HepG2 (cell line): ENCODE data around the gene GHRHR. TPM values are rescaled to one million over a fixed set of nuclear protein-coding genes. Genes with fewer than 3 reads are reported as not detected.

Experiments used
- ATAC-seq: fragments of 200-7000 bp; cut with Tn5 transposase; 3 replicates; pipeline ENCODE4 v1.9.1; 2020; ENCODE audit warnings: mild to moderate bottlenecking, moderate library complexity
- BruUV-seq: library from RNA; stranded (reverse); fragments of 400-500 nt; replicated peaks from 2 replicates; lab custom pipeline; 2021; lab: Mats Ljungman, UMichigan
- CTCF ChIA-PET: fragments of 300-600 bp; formaldehyde crosslinking; extraction: SDS; loops from one replicate; lab custom pipeline; 2021; ENCODE audit warnings: low total read pairs, inconsistent platforms, low intra/inter-chr PET ratio; lab: Yijun Ruan, JAX
- POLR2A ChIA-PET: fragments of 350-600 bp; sonication (Branson Sonifier 250); formaldehyde crosslinking; loops from one replicate; lab custom pipeline; 2020; ENCODE audit warnings: antibody characterized with exemption, inconsistent platforms; lab: Yijun Ruan, JAX
- DNase-seq: peaks from one replicate; pipeline ENCODE4 v3.0.0-alpha.2; 2015; ENCODE audit warnings: low spot score
- FAIRE-seq: peaks from 3 replicates; lab custom pipeline; 2011; peaks lifted over from hg19 to GRCh38; lab: Jason Lieb, UNC
- H2AFZ ChIP-seq: one replicate; pipeline ENCODE4 v1.6.1; 2011; ENCODE audit warnings: low read length, inconsistent platforms
- H3K27ac ChIP-seq: fragments of 300-600 bp; 3 replicates; pipeline ENCODE4 v1.8.0; 2011; ENCODE audit warnings: mixed run types, mild to moderate bottlenecking, mixed read lengths, low read length, inconsistent platforms; ENCODE audit not compliant: insufficient read depth; ENCODE audit errors: extremely low read length
- H3K27me3 ChIP-seq, 2 experiments: fragments of 200-600 bp in 1 of 2; 2 replicates in 1 of 2; 3 replicates in 1 of 2; pipeline versions ENCODE4 v1.6.0 to v1.8.0; 2011; ENCODE audit warnings: low read length in 2 of 2, mild to moderate bottlenecking in 2 of 2, moderate library complexity in 2 of 2, inconsistent platforms in 1 of 2; ENCODE audit not compliant: insufficient read depth in 2 of 2, control insufficient read depth in 1 of 2
- H3K36me3 ChIP-seq, 2 experiments: fragments of 200-600 bp in 1 of 2; replicated peaks in 1 of 2; 2 replicates in 1 of 2; 3 replicates in 1 of 2; pipeline versions ENCODE4 v1.5.1 to v1.8.0; 2011; ENCODE audit warnings: low read length in 2 of 2, inconsistent platforms in 1 of 2; ENCODE audit not compliant: insufficient read depth in 2 of 2, control insufficient read depth in 1 of 2
- H3K4me1 ChIP-seq: 2 replicates; pipeline ENCODE4 v1.5.1; 2012; ENCODE audit warnings: low read length, inconsistent platforms; ENCODE audit not compliant: insufficient read depth
- H3K4me2 ChIP-seq: 2 replicates; pipeline ENCODE4 v1.6.0; 2011; ENCODE audit warnings: low read depth, low read length, inconsistent platforms
- H3K4me3 ChIP-seq, 3 experiments: fragments of 200-600 bp in 1 of 3; sonication (generic), shearing (Covaris generic) in 1 of 3; replicated peaks in 1 of 3; 2 replicates each; pipeline ENCODE4 v1.5.1; 2011 to 2016; ENCODE audit warnings: low read length in 3 of 3, inconsistent platforms in 2 of 3, low read depth in 2 of 3, mild to moderate bottlenecking in 2 of 3, control low read depth in 1 of 3, mixed read lengths in 1 of 3; ENCODE audit not compliant: insufficient read depth in 1 of 3
- H3K79me2 ChIP-seq: one replicate; pipeline ENCODE4 v1.6.1; 2011; ENCODE audit warnings: low read length, inconsistent platforms; ENCODE audit not compliant: insufficient read depth
- H3K9ac ChIP-seq: 2 replicates; pipeline ENCODE4 v1.6.0; 2011; ENCODE audit warnings: mild to moderate bottlenecking, low read depth, low read length, inconsistent platforms; ENCODE audit not compliant: insufficient read depth
- H3K9me3 ChIP-seq: 2 replicates; pipeline ENCODE4 v1.5.1; 2012; ENCODE audit warnings: mild to moderate bottlenecking, low read length
- H4K20me1 ChIP-seq: 2 replicates; pipeline ENCODE4 v1.6.0; 2011; ENCODE audit warnings: inconsistent platforms, mild to moderate bottlenecking, low read length, moderate library complexity; ENCODE audit not compliant: insufficient read depth
- BCL6 ChIP-seq: IDR thresholded peaks from 2 replicates; pipeline ENCODE4 v1.6.1; 2016; ENCODE audit warnings: missing genetic modification reagents, missing compliant biosample characterization
- CCAR2 ChIP-seq: fragments of 200-400 bp; formaldehyde crosslinking; optimal IDR thresholded peaks from 2 replicates; pipeline ENCODE3; 2018; ENCODE audit warnings: low read depth, mild to moderate bottlenecking, low read length, moderate library complexity
- DDIT3 ChIP-seq: sonication (generic); formaldehyde crosslinking; IDR thresholded peaks from 2 replicates; pipeline ENCODE4 v1.4.0; 2020; ENCODE audit warnings: mild to moderate bottlenecking, missing genetic modification reagents
- EED ChIP-seq: sonication (generic); formaldehyde crosslinking; IDR thresholded peaks from 2 replicates; pipeline ENCODE4 v1.5.0; 2020; ENCODE audit warnings: mild to moderate bottlenecking, missing genetic modification reagents
- ELF3 ChIP-seq: IDR thresholded peaks from 2 replicates; pipeline ENCODE4 v1.6.1; 2016; ENCODE audit warnings: missing genetic modification reagents, missing compliant biosample characterization
- FOXC1 ChIP-seq: sonication (generic); formaldehyde crosslinking; IDR thresholded peaks from 2 replicates; pipeline ENCODE4 v1.8.0; 2022; ENCODE audit warnings: mild to moderate bottlenecking, missing genetic modification reagents, borderline replicate concordance
- HHEX ChIP-seq: IDR thresholded peaks from 2 replicates; pipeline ENCODE4 v1.6.1; 2016; ENCODE audit warnings: control low read depth
- HNRNPL ChIP-seq: fragments of 200-400 bp; formaldehyde crosslinking; IDR thresholded peaks from 2 replicates; pipeline ENCODE4 v1.6.1; 2017; ENCODE audit warnings: mild to moderate bottlenecking, low read depth, low read length
- JUNB ChIP-seq: sonication (generic); formaldehyde crosslinking; IDR thresholded peaks from 2 replicates; pipeline ENCODE4 v1.8.0; 2022; ENCODE audit warnings: missing genetic modification reagents, mild to moderate bottlenecking, borderline replicate concordance
- KLF13 ChIP-seq: sonication (generic); formaldehyde crosslinking; IDR thresholded peaks from 2 replicates; pipeline ENCODE4 v1.4.0; 2020; ENCODE audit warnings: mild to moderate bottlenecking, missing genetic modification reagents
- NCOA2 ChIP-seq: sonication (generic); formaldehyde crosslinking; IDR thresholded peaks from 2 replicates; pipeline ENCODE4 v1.8.0; 2022; ENCODE audit warnings: inconsistent platforms
- RAD51 ChIP-seq: fragments of 450-650 bp; IDR thresholded peaks from 2 replicates; pipeline ENCODE4 v1.6.1; 2016; ENCODE audit warnings: borderline replicate concordance
- SMARCC2 ChIP-seq: fragments of 450-650 bp; IDR thresholded peaks from 2 replicates; pipeline ENCODE4 v1.6.1; 2017; ENCODE audit warnings: antibody characterized with exemption, mild to moderate bottlenecking
- TEAD3 ChIP-seq: optimal IDR thresholded peaks from 2 replicates; pipeline ENCODE3; 2016; ENCODE audit warnings: borderline replicate concordance
- TGIF2 ChIP-seq: IDR thresholded peaks from 2 replicates; pipeline ENCODE4 v1.6.1; 2016; ENCODE audit warnings: control low read depth, missing compliant biosample characterization
- ZNF770 ChIP-seq: sonication (generic); formaldehyde crosslinking; IDR thresholded peaks from 2 replicates; pipeline ENCODE4 v1.5.0; 2020; ENCODE audit warnings: mild to moderate bottlenecking, missing genetic modification reagents
- ZNF792 ChIP-seq: IDR thresholded peaks from 2 replicates; pipeline ENCODE4 v1.6.1; 2016
- WGBS: methylation state at CpG from one replicate; pipeline ENCODE4 v1.1.6; 2017; ENCODE audit warnings: low lambda C conversion rate; 5-methylcytosine and 5-hydroxymethylcytosine counted together
- in situ Hi-C: cut with HindIII; loops from 2 replicates; pipeline ENCODE4 v1.10.0; 2017; ENCODE audit warnings: low pct_unique_long_range_greater_than_20kb; ENCODE audit not compliant: extremely low pct_ligation_motif_present
- intact Hi-C: fragments of 100-400 bp; cut with micrococcal nuclease; formaldehyde crosslinking; loops from one replicate; pipeline ENCODE4 v1.10.0; 2022; ENCODE audit not compliant: unreplicated experiment
- polyA plus RNA-seq, 8 experiments: library from polyadenylated mRNA; depleted of rRNA in 3 of 8; stranded (reverse) in 7 of 8; unstranded in 1 of 8; fragments of >200 nt; fragmentation: Illumina TruSeq in 4 of 8; extraction: Trizol in 4 of 8; gene quantifications; 2 replicates each; pipeline versions ENCODE4 v1.2.1 to v1.2.3, GENCODE V29; 2011 to 2016; ENCODE audit warnings: low read depth in 4 of 8, missing spikeins in 1 of 8, mixed read lengths in 1 of 8; ENCODE audit not compliant: insufficient read depth in 1 of 8
- total RNA-seq, 5 experiments: library from RNA; depleted of rRNA; stranded (reverse); fragments of >200 nt; fragmentation: Illumina TruSeq; extraction: Trizol; gene quantifications; 2 replicates each; pipeline ENCODE4 v1.2.3, GENCODE V29; 2016; ENCODE audit warnings: low read depth in 1 of 5
- TF ChIP-seq, protein P1 (sequence below): IDR thresholded peaks from 2 replicates; pipeline ENCODE4 v1.6.1; 2016; ENCODE audit warnings: mild to moderate bottlenecking, missing biosample characterization, missing genetic modification reagents

The GHRHR gene
- total and polyA plus RNA-seq, 2 of the 13 experiments (the other 11 are each of a cell fraction or from before 2014, with no cell fraction given): not detected

DNA sequence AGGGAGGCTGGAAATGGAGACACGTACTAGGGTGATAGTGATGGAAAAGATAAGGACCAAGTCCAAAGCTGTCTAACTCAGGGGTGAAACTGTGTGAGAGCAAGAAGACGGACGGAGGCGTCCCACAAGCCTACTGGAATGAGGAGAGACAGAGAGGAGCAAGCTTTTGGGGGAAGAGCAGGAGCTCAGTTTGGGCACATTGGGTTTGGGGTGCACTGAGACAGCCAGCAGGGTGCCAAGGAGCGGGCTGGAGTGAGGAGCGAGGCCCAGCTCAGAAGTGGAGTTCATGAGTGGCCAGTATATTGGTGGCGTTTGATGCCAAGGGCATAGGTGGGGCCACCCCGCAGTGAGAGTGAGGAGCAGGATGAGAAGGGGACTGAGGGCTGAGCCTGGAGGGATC, 22.6 kb downstream of the GHRHR start:
- BruUV-seq: no TSS peak
- H3K9me3 ChIP-seq: no peaks in the 10 kb centered on the region
- 33% methylated on average over 8 of the region's 8 CpGs for WGBS
- in situ Hi-C loops: loop anchor here (25.0 kb wide), 1 partner anchor 751 kb away; no protein-coding TSS in a partner anchor
- no peak overlapping the region for H3K4me2 ChIP-seq
- no peak overlapping the region for H3K27ac ChIP-seq
- FAIRE-seq (no peak), DNase-seq (no peak), ATAC-seq (no peak)
- intact Hi-C loops: no loop called here
- H3K9ac ChIP-seq: no peak overlapping the region
- ChIA-PET CTCF (no interaction called here), POLR2A (no interaction called here)
- H3K4me1 ChIP-seq: peaks cover 15% of the 10 kb centered on the region
- H3K36me3 ChIP-seq: no peaks in the 10 kb centered on the region
- no peaks in the 10 kb centered on the region for H4K20me1 ChIP-seq
- no peak overlapping the region for H3K4me3 ChIP-seq
- H3K27me3 ChIP-seq: peaks cover 0 to 3% of the 10 kb centered on the region in 2 experiments; a peak in 1 of 5 replicates
- H2AFZ ChIP-seq: no peak overlapping the region
- TF ChIP-seq TGIF2 (CRISPR knock-in tag): no peak
- no peak for TF ChIP-seq RAD51
- TF ChIP-seq SMARCC2: no peak
- TF ChIP-seq, protein P1, sequence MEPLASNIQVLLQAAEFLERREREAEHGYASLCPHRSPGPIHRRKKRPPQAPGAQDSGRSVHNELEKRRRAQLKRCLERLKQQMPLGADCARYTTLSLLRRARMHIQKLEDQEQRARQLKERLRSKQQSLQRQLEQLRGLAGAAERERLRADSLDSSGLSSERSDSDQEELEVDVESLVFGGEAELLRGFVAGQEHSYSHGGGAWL (CRISPR knock-in tag): no peak
- TF ChIP-seq, all 625 proteins: peak for 0
- H3K79me2 ChIP-seq: no peaks in the 10 kb centered on the region

DNA sequence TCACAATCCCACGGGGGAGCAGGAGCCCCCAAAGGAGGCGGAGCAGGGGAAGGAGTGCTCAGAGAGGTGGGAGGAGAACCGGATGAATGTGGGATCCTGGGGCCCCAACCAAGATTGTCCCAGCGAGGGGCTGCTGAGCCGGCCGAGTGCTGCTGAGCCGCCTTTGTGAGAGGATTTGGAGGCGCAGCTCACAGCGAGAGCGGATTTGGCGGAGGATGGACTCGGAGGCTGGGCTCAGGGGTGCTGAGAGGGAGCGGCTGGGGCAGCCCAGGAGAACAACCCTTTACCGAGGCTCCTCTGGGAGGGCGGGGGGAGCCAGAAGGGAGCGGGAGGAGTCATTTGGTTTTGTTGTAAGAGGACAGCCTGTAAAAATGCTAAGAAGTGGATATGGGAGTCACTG, 23.0 kb downstream of the GHRHR start:
- no peak for ATAC-seq
- DNase-seq: no peak
- Histone ChIP-seq H3K9ac (no peak overlapping the region), H3K4me1 (peaks cover 15% of the 10 kb centered on the region), H3K27me3 (peaks cover 0 to 3% of the 10 kb centered on the region in 2 experiments; a peak in 1 of 5 replicates), H4K20me1 (no peaks in the 10 kb centered on the region), H3K79me2 (no peaks in the 10 kb centered on the region), H3K4me3 (no peak overlapping the region), H2AFZ (no peak overlapping the region), H3K9me3 (no peaks in the 10 kb centered on the region), H3K4me2 (no peak overlapping the region), H3K36me3 (no peaks in the 10 kb centered on the region), H3K27ac (no peak overlapping the region)
- 31% methylated on average over 13 of the region's 16 CpGs for WGBS
- intact Hi-C loops: no loop called here
- FAIRE-seq: no peak
- CTCF ChIA-PET: no interaction called here
- in situ Hi-C loops: loop anchor here (25.0 kb wide), 1 partner anchor 751 kb away; no protein-coding TSS in a partner anchor
- BruUV-seq: no TSS peak
- POLR2A ChIA-PET: no interaction called here
- TF ChIP-seq HHEX (CRISPR knock-in tag) (no peak), KLF13 (CRISPR knock-in tag) (no peak), NCOA2 (CRISPR knock-in tag) (no peak), EED (CRISPR knock-in tag) (no peak), TEAD3 (no peak), FOXC1 (CRISPR knock-in tag) (no peak), HNRNPL (no peak), DDIT3 (CRISPR knock-in tag) (no peak), ZNF770 (no peak), JUNB (no peak), CCAR2 (no peak), ELF3 (CRISPR knock-in tag) (no peak), ZNF792 (no peak), BCL6 (CRISPR knock-in tag) (no peak)
